Skeletal muscle satellite cell (primary cell): Measurements from ENCODE around the gene OR52E1. TPM values are rescaled to one million over a fixed set of nuclear protein-coding genes. Genes with fewer than 3 reads are reported as not detected.
"Not testable (repeated sequence)": the region's sequence is repeated elsewhere in the genome, so short reads cannot be mapped to it uniquely, and the experiment has no call there.

Source experiments
- H3K27me3 ChIP-seq: 2 replicates; pipeline ENCODE4 v1.7.0; 2013; ENCODE audit warnings: low read length; ENCODE audit not compliant: control insufficient read depth, insufficient read depth
- H3K36me3 ChIP-seq: 2 replicates; pipeline ENCODE4 v1.7.0; 2013; ENCODE audit warnings: mild to moderate bottlenecking, control low read depth, low read length; ENCODE audit not compliant: insufficient read depth
- H3K4me1 ChIP-seq: 2 replicates; pipeline ENCODE4 v1.7.0; 2013; ENCODE audit warnings: low read length; ENCODE audit not compliant: control insufficient read depth, insufficient read depth
- H3K4me2 ChIP-seq: 2 replicates; pipeline ENCODE4 v1.7.0; 2013; ENCODE audit warnings: mild to moderate bottlenecking, low read length
- H3K4me3 ChIP-seq: 2 replicates; pipeline ENCODE4 v1.7.0; 2013; ENCODE audit warnings: low read length
- H3K9ac ChIP-seq: 2 replicates; pipeline ENCODE4 v1.7.0; 2013; ENCODE audit warnings: mild to moderate bottlenecking, low read depth, low read length, moderate library complexity
- H3K9me3 ChIP-seq: replicated peaks from 2 replicates; pipeline ENCODE4 v1.7.0; 2013; ENCODE audit warnings: mild to moderate bottlenecking, control low read depth, low read length
- total RNA-seq: library from RNA; depleted of rRNA; stranded (reverse); fragments of >200 nt; gene quantifications from 2 replicates; pipeline ENCODE4 v1.2.3, GENCODE V29; 2012; rRNA removed

Gene OR52E1
- total RNA-seq: not detected in 2 replicates

DNA sequence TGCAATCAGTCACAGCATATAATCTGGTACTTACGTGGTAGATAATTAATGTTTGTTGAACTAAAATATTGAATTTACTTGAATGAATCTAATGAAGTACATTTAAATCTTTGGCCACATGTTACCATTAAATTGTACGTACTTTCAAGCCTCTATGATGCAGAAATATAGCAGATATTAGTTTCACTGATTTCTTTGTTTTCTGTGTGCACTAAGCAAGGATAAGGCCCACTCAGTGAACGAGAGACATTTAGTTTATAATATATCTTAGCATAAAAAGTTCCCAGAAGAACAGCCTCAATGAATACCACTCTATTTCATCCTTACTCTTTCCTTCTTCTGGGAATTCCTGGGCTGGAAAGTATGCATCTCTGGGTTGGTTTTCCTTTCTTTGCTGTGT lies at the start of gene OR52E1:
Gene OR52E1 (plus strand): TSS at position 301 of the 400 bp plus-strand sequence.
- no peak within 1 kb of the TSS for H3K4me2 ChIP-seq
- no peaks in the 10 kb centered on the region for H3K4me1 ChIP-seq
- H3K36me3 ChIP-seq: no peaks in the 10 kb centered on the region
- H3K9me3 ChIP-seq: no peaks in the 10 kb centered on the region
- no peak within 1 kb of the TSS for H3K4me3 ChIP-seq
- H3K9ac ChIP-seq: no peak within 1 kb of the TSS
- no peaks in the 10 kb centered on the region for H3K27me3 ChIP-seq

GRCh38 chr11:5021996-5022395 lies 47.4 kb upstream of the OR52E1 start:
- H3K9ac ChIP-seq: no peak overlapping the region
- no peak overlapping the region for H3K4me2 ChIP-seq
- no peak overlapping the region for H3K4me3 ChIP-seq
- no peaks in the 10 kb centered on the region for H3K9me3 ChIP-seq
- H3K4me1 ChIP-seq: no peaks in the 10 kb centered on the region
- no peaks in the 10 kb centered on the region for H3K27me3 ChIP-seq
- H3K36me3 ChIP-seq: no peaks in the 10 kb centered on the region

- H3K9me3 ChIP-seq: no peaks in the 10 kb centered on the region
- no peaks in the 10 kb centered on the region for H3K4me1 ChIP-seq
- H3K27me3 ChIP-seq: no peaks in the 10 kb centered on the region
- no peak overlapping the region for H3K4me3 ChIP-seq
- H3K9ac ChIP-seq: no peak overlapping the region
- no peak overlapping the region for H3K4me2 ChIP-seq
- no peaks in the 10 kb centered on the region for H3K36me3 ChIP-seq
These were observed 32.7 kb upstream of the OR52E1 start for GRCh38 chr11:5036669-5037068.

DNA sequence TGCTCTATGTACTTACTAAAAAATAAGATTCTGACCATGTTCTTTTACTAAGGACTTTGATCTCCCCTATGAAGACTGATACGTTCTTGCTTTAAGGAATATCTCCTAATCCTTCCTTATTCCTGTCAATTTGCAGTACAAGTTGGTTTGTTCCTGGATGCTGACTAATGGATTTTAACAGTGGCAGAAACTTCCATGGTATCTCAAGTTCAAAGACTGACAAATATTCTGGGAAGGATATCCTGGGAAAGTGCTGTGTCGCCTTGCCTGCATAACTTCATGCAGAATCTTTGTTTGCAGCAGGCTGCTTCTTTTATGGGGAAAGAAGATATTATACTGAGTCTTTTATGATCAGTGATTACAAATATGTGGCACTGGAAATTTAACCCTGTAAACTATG lies 31.4 kb upstream of the OR52E1 start:
- no peak overlapping the region for H3K9ac ChIP-seq

GRCh38 chr11:5038341-5038740 lies 31.0 kb upstream of the OR52E1 start:
- H3K27me3 ChIP-seq: no peaks in the 10 kb centered on the region
- no peaks in the 10 kb centered on the region for H3K4me1 ChIP-seq
- H3K36me3 ChIP-seq: no peaks in the 10 kb centered on the region
- H3K9me3 ChIP-seq: no peaks in the 10 kb centered on the region
- no peak overlapping the region for H3K9ac ChIP-seq
- no peak overlapping the region for H3K4me3 ChIP-seq
- H3K4me2 ChIP-seq: no peak overlapping the region

More for the DNA sequence above, 31.4 kb upstream of the OR52E1 start:
- no peaks in the 10 kb centered on the region for H3K9me3 ChIP-seq
- no peaks in the 10 kb centered on the region for H3K27me3 ChIP-seq
- no peaks in the 10 kb centered on the region for H3K4me1 ChIP-seq
- H3K4me2 ChIP-seq: no peak overlapping the region
- no peaks in the 10 kb centered on the region for H3K36me3 ChIP-seq
- no peak overlapping the region for H3K4me3 ChIP-seq

DNA sequence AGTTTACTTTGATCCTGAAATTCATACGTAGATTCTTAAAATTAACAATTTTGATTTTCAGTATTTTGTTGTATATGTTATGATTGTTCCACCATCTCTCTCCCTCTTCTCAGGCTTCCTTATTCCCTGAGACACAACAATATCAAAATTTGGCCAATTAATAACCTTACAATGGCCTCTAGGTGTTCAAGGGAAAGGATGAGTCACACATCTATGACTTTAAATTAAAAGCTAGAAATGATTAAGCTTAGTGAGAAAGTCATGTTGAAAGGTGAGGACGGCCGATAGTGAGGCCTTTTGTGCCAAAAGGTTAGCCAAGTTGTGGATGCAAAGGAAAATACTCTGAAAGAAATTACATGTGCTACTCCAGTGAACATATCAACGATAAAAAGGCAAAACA lies 28.5 kb upstream of the OR52E1 start:
- H3K4me2 ChIP-seq: no peak overlapping the region
- H3K9me3 ChIP-seq: no peaks in the 10 kb centered on the region
- no peaks in the 10 kb centered on the region for H3K27me3 ChIP-seq
- no peaks in the 10 kb centered on the region for H3K4me1 ChIP-seq
- no peak overlapping the region for H3K4me3 ChIP-seq
- H3K9ac ChIP-seq: no peak overlapping the region
- no peaks in the 10 kb centered on the region for H3K36me3 ChIP-seq

DNA sequence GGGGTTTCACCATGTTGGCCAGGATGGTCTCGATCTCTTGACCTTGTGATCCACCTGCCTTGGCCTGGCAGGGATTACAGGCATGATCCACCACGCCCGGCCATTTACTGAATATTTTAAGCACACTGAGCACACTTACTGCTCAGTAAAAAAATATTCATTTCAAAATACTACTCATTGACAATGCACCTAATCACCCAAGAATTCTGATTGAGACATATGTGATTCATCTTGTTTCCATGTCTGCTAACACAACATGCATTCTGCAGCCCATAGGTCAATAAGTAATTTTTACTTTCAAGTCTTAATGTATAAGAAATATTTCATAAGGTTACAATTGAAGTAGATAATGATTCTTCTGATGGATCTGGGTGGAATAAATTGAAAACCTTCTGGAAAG lies 27.3 kb upstream of the OR52E1 start:
- H3K9ac ChIP-seq: no peak overlapping the region
- H3K36me3 ChIP-seq: no peaks in the 10 kb centered on the region
- H3K27me3 ChIP-seq: no peaks in the 10 kb centered on the region
- H3K4me2 ChIP-seq: no peak overlapping the region
- H3K9me3 ChIP-seq: no peaks in the 10 kb centered on the region
- no peak overlapping the region for H3K4me3 ChIP-seq
- no peaks in the 10 kb centered on the region for H3K4me1 ChIP-seq

DNA sequence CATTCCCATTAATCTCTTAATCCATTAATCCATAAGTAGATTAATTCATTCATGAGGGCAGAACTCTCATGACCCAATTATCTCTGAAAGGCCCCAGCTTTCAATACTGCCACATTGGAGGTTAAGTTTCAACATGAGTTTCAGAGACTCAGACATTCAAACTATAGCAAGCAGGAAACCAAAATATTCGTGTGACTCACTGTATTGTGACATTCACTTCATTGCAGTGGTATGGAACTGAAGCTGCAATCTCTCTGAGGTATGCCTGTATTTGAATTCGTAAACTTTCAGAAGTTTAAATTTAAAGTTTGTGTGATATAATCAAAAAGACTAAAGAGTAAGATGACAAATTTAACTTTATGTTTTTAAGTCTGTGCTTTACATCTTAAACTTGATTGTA lies 26.0 kb upstream of the OR52E1 start:
- no peak overlapping the region for H3K9ac ChIP-seq
- H3K4me3 ChIP-seq: no peak overlapping the region
- no peaks in the 10 kb centered on the region for H3K36me3 ChIP-seq
- no peaks in the 10 kb centered on the region for H3K27me3 ChIP-seq
- H3K4me2 ChIP-seq: no peak overlapping the region
- H3K4me1 ChIP-seq: no peaks in the 10 kb centered on the region
- no peaks in the 10 kb centered on the region for H3K9me3 ChIP-seq

DNA sequence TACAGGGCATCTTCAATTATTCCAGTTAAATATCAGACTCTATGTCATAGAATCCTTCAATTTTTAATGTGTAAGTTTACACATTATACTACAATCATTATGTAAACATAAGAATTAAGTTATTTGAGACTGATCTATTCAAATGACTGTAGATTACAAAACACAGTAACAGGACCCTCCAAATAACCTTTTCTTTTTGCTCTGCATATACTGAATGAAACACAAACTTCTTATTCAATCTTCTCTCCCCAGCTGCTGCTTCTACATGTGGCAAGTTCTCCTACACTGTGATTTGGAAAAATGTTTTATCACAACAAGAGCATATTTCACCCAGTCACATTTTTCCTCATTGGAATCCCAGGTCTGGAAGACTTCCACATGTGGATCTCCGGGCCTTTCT lies 23.1 kb upstream of the OR52E1 start, which contains the start of gene OR52J3:
Gene OR52J3 (plus strand): TSS at position 301 of the 400 bp plus-strand sequence. CDS start 0 bp downstream, at position 301.
- Histone ChIP-seq H3K27me3 (no peaks in the 10 kb centered on the region), H3K36me3 (no peaks in the 10 kb centered on the region)

DNA sequence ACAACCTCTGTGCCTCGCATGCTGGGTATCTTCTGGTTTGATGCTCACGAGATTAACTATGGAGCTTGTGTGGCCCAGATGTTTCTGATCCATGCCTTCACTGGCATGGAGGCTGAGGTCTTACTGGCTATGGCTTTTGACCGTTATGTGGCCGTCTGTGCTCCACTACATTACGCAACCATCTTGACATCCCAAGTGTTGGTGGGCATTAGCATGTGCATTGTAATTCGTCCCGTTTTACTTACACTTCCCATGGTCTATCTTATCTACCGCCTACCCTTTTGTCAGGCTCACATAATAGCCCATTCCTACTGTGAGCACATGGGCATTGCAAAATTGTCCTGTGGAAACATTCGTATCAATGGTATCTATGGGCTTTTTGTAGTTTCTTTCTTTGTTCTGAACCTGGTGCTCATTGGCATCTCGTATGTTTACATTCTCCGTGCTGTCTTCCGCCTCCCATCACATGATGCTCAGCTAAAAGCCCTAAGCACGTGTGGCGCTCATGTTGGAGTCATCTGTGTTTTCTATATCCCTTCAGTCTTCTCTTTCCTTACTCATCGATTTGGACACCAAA lies 22.5 kb upstream of the OR52E1 start:
- no peak overlapping the region for H3K9ac ChIP-seq
- H3K4me3 ChIP-seq: no peak overlapping the region
- no peaks in the 10 kb centered on the region for H3K9me3 ChIP-seq
- no peaks in the 10 kb centered on the region for H3K27me3 ChIP-seq
- no peaks in the 10 kb centered on the region for H3K36me3 ChIP-seq
- H3K4me1 ChIP-seq: no peaks in the 10 kb centered on the region
- no peak overlapping the region for H3K4me2 ChIP-seq

More for the DNA sequence above, 23.1 kb upstream of the OR52E1 start, which contains the start of gene OR52J3:
- Histone ChIP-seq H3K4me3 (no peak within 1 kb of the TSS), H3K9ac (no peak within 1 kb of the TSS), H3K9me3 (no peaks in the 10 kb centered on the region), H3K4me2 (no peak within 1 kb of the TSS), H3K4me1 (no peaks in the 10 kb centered on the region)

DNA sequence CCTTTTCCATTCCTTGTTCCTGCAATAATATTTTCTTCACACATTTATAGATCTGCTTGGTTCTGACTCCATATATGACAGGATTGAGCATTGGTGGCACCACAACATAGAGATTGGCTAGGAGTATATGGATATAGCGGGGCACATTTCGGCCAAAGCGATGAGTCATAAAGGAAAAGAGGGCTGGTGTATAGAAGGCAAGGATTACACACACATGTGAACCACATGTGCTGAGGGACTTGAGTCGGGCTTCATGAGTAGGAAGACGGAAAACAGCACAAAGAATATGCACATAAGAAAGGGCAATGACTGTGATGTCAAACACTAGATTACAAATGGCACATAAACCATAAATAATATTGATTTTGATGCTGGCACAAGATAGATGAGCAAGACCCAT lies 10.7 kb upstream of the OR52E1 start:
- not testable (repeated sequence) for H3K9me3 ChIP-seq, H3K4me3 ChIP-seq, H3K4me1 ChIP-seq, H3K27me3 ChIP-seq, H3K36me3 ChIP-seq, H3K9ac ChIP-seq, H3K4me2 ChIP-seq

DNA sequence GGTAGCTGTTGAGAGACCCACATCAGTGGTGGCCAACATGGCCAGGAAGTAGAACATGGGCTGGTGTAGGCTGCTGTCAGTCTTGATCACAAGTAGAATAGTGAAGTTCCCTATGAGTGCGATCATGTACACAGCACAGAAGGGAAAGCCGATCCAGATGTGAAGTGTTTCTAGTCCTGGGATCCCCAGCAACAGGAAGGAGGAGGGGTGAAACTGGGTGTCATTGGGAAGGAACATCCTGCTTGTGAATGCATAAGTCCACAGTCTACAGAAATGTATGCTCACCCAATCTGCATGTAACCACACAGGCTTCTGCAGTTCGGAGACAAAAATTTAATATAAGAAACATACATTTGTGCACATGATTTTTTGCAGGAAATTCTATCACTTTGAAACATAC lies 10.0 kb upstream of the OR52E1 start, which contains the start of gene OR52E2:
Gene OR52E2 (minus strand): TSS at position 237 of the 400 bp plus-strand sequence. CDS start 0 bp downstream, at position 237.
- no peak within 1 kb of the TSS for H3K4me3 ChIP-seq
- no peak within 1 kb of the TSS for H3K9ac ChIP-seq
- no peaks in the 10 kb centered on the region for H3K27me3 ChIP-seq
- no peak within 1 kb of the TSS for H3K4me2 ChIP-seq
- no peaks in the 10 kb centered on the region for H3K36me3 ChIP-seq
- no peaks in the 10 kb centered on the region for H3K4me1 ChIP-seq
- no peaks in the 10 kb centered on the region for H3K9me3 ChIP-seq
